Ovary (tissue), 9 donors: ENCODE data around the gene PCID2. TPM values are rescaled to one million over a fixed set of nuclear protein-coding genes. Genes with fewer than 3 reads are reported as not detected.

ENCODE experiments used
- DNase-seq, 5 donors: peaks; one replicate each; pipeline ENCODE4 v3.0.0-alpha.2; 2019 to 2020
- H3K27ac ChIP-seq, 2 donors: fragments of 200-600 bp; one replicate each; pipeline versions ENCODE4 v1.5.1 to v1.8.0; 2019 to 2022
- H3K27me3 ChIP-seq: fragments of 200-600 bp; one replicate; pipeline ENCODE4 v1.8.0; 2022
- H3K36me3 ChIP-seq: fragments of 200-600 bp; sonication (generic); one replicate; pipeline ENCODE4 v1.5.1; 2019
- H3K4me1 ChIP-seq: one replicate; pipeline ENCODE4 v1.8.1; 2013; ENCODE audit warnings: mild to moderate bottlenecking, moderate library complexity; ENCODE audit not compliant: insufficient read depth
- H3K4me3 ChIP-seq: fragments of 200-600 bp; sonication (generic); one replicate; pipeline ENCODE4 v1.5.1; 2017
- H3K9me3 ChIP-seq, 2 donors: fragments of 200-600 bp in 1 of 2; sonication (generic) in 1 of 2; one replicate each; pipeline versions ENCODE4 v1.5.1 to v1.8.1; 2013 to 2019; ENCODE audit warnings: mild to moderate bottlenecking in 1 of 2, moderate library complexity in 1 of 2
- EP300 ChIP-seq: sonication (generic); formaldehyde crosslinking; IDR thresholded peaks from one replicate; pipeline ENCODE4 v1.6.1; 2017; ENCODE audit warnings: antibody characterized with exemption
- POLR2A ChIP-seq: fragments of 450-650 bp; IDR thresholded peaks from one replicate; pipeline ENCODE4 v1.6.1; 2017; ENCODE audit warnings: antibody characterized with exemption, mild to moderate bottlenecking, moderate library complexity
- WGBS, 3 donors: extraction: QIAGEN DNeasy Blood & Tissue Kit in 1 of 3; methylation state at CpG; one replicate each; pipeline versions ENCODE4 v1.1.5 to v1.1.7; 2013 to 2017; 5-methylcytosine and 5-hydroxymethylcytosine counted together
- intact Hi-C, 4 donors: fragments of 100-400 bp; cut with DNase I; formaldehyde crosslinking; loops; one replicate each; pipeline versions ENCODE4 v1.11.0 to v1.15.1; 2022 to 2023
- polyA plus RNA-seq, 2 donors: library from polyadenylated mRNA; stranded (reverse); fragments of 200-250 nt in 1 of 2; fragments of 350-450 nt in 1 of 2; fragmentation: Illumina TruSeq in 1 of 2; extraction: RNeasy Lipid Tissue Mini Kit (QIAGEN cat#74804) in 1 of 2; gene quantifications; one replicate each; pipeline ENCODE4 v1.2.3, GENCODE V29; 2013 to 2014
- total RNA-seq, 7 donors: library from RNA; depleted of rRNA in 2 of 7; stranded (reverse); fragments of >200 nt in 2 of 7; fragmentation: NEBNext Ultra II Directional in 3 of 7; extraction: Animal tissue kit (Norgen Biotek cat#: 25700) in 3 of 7; gene quantifications; one replicate each; pipeline versions ENCODE4 v1.1.0 to v1.2.4, GENCODE V29; 2016 to 2023
- TF ChIP-seq, protein P1 (sequence below), 3 donors: fragments of 450-650 bp in 2 of 3; fragments of 200-600 bp in 1 of 3; IDR thresholded peaks; one replicate each; pipeline versions ENCODE4 v1.5.1 to v1.8.0; 2016 to 2022; ENCODE audit warnings: antibody characterized with exemption in 3 of 3, mild to moderate bottlenecking in 1 of 3
- donor health status: DM: no; HTN: no; CAD: no; lungs with moderate emphysema.
- donor health status: DM: no; HTN: no; CAD: no.
- donor health status: Bipolar disorder and iron deficiency.
- donor health status: DM: yes; HTN: yes; CAD: no.
- donor health status: DM: no; HTN: no; CAD: no.
- donor health status: DM: yes; HTN: yes; CAD: no.

Gene PCID2
- total and polyA plus RNA-seq, 9 donors = 43.5 to 56.2 (median 53.5) TPM

DNA sequence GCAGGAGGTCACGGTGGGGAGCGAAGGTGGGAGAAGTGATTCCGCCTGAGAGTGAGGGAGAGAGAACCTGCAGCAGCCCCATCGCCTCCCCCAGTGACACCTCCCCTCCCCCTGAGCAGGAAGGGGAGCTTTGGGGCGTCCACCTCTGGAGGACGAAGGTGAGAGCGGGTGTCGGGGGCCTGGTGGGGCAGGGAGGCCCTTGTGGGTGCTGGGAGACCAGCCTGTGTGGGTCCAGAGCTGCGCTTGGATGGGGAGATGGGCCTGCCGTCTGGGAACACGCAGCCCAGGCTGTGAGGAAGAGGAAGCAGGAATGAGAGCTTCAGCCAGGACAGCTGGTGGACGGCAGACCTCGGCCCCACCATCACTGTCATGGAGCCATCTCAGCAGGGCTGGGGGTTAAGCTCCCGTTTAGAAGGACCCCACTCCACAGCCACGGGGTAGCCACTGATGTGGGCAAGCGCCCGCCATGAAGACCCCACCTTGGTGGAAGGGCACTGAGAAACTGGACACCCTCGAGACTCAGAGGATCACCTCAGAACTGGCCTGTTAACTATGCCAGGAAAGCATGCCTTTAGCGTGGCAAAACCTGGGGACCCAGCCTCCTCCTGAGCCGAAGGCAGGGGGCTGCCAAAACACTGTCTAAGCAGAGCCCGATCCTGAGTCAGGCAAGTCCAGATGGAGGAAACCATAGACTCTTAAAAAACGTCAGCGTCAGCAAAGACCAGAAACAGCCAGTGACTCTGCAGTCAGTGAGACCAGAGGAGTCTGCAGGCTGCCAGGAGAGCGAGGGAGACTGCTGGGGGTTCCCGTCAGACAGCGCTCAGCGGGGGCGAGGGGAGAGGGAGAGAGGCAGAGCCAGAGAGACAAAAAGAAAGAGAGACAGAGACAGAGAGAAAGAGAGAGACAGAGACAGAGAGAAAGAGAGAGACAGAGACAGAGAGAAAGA lies 56.5 kb downstream of the PCID2 start:
- Histone ChIP-seq H3K27me3 (no peaks in the 10 kb centered on the region), H3K27ac (no peak overlapping the region), H3K36me3 (no peaks in the 10 kb centered on the region), H3K4me3 (no peak overlapping the region), H3K9me3 (no peaks in the 10 kb centered on the region), H3K4me1 (peaks cover 5% of the 10 kb centered on the region)
- DNase-seq = peak in 3 of 5 donors; percentile 27 to 46 (median 31)
- TF ChIP-seq, protein P1, sequence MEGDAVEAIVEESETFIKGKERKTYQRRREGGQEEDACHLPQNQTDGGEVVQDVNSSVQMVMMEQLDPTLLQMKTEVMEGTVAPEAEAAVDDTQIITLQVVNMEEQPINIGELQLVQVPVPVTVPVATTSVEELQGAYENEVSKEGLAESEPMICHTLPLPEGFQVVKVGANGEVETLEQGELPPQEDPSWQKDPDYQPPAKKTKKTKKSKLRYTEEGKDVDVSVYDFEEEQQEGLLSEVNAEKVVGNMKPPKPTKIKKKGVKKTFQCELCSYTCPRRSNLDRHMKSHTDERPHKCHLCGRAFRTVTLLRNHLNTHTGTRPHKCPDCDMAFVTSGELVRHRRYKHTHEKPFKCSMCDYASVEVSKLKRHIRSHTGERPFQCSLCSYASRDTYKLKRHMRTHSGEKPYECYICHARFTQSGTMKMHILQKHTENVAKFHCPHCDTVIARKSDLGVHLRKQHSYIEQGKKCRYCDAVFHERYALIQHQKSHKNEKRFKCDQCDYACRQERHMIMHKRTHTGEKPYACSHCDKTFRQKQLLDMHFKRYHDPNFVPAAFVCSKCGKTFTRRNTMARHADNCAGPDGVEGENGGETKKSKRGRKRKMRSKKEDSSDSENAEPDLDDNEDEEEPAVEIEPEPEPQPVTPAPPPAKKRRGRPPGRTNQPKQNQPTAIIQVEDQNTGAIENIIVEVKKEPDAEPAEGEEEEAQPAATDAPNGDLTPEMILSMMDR (IDR thresholded peaks at IDR 0.05) = no peak
- TF ChIP-seq EP300 = no peak
- TF ChIP-seq POLR2A = no peak
- WGBS, 3 donors = 56 to 65% (median 59%) methylated on average over 28 of the region's 28 CpGs
- intact Hi-C loops = loop anchor here in 1 of 4 donors (10.0 kb wide), 2 partner anchors 53 to 213 kb away; partner anchors contain the start of genes CUL4A, GRTP1 and PCID2

DNA sequence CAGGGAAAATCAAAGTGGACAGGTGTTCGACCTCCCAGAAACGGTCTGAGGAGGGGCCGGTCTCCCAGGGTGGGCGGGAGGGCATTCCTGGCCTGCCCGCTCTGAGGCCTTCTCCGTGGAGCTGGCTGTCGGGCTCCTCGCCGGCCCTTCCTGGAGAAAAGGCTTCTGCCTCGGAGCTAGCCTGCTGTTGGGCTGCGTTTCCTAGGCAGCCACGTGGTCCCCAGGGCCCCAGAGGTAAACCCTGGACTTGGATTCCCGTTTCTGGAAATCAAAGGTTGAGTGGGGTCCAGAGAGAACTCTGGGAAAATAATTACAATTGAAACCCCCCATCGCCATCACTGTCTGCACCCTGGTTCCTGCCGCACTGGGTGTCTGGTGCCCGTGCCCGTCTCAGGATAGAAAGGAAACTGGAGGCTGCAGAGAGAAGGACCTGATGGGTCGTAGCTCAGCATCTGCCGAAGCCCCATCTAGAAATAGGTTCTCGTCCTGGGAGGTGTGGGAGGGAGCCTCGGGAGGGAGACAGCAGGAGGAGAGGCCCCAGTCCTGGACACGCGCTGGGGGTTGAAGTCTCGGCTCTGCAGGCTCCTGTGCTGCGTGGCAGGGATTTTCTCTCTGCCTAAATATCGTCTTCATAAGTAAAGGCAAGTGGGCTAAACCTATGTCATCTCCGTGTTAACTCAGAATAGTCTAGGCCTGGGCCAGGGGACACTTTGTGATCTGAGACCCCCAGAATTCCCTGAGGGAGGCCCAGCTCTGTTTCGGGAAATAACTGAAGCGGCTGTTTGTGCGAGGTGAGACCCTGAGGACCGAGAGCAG lies 57.7 kb downstream of the PCID2 start:
- 91 to 92% (median 91%) methylated on average over 31 of the region's 31 CpGs for WGBS, 3 donors
- H3K27me3 ChIP-seq = no peaks in the 10 kb centered on the region
- intact Hi-C loops = loop anchor here in 1 of 4 donors (10.0 kb wide), 2 partner anchors 54 to 214 kb away; partner anchors contain the start of genes CUL4A, GRTP1 and PCID2
- no peak for DNase-seq
- H3K4me3 ChIP-seq = no peak overlapping the region
- H3K36me3 ChIP-seq = no peaks in the 10 kb centered on the region
- no peaks in the 10 kb centered on the region for H3K9me3 ChIP-seq
- peaks cover 5% of the 10 kb centered on the region for H3K4me1 ChIP-seq
- H3K27ac ChIP-seq = no peak overlapping the region
- TF ChIP-seq EP300 (no peak), POLR2A (no peak)
- TF ChIP-seq, protein P1 (IDR thresholded peaks at IDR 0.05) = no peak

DNA sequence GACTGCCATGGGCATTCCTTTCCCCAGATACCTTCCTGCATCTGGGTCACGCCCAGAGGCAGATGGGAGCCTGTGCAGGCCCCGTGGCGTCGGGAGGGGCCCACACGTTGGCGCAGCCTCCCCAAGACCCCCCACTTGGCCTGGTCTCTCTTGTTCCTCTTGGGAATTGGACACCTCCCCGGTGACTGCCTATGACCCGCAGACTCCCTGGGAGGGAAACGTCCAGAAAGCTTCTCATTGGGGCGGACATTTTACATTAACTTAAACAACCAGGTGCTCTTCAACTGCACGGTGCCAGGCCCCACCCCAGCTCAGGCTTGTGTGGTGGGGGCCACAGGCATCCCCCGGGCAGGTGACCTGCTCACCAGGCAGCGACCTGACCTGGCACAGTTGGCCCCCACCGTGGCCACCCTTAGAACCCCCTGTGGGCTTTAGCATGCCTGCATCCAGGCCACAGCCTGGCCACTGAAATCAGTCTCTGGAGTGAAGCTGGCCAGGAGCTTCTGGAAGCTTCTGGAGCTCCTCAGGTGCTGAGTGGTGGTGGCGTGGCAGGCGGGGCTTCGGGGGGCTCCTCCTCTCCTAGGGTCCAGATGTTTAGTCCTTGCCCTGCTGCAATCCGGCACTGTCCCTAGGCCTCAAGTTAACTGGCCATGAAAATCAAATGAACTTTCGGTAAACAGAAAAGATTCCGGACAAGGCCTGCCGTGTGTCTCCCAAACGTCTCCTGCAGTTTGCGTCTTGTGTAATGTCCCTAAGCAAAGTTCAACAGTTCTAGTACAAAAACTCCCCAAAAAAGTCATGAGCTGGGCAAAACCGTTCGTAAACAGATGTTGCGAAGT lies 58.5 kb downstream of the PCID2 start:
- H3K4me3 ChIP-seq = no peak overlapping the region
- WGBS, 3 donors = 90 to 92% (median 92%) methylated on average over 26 of the region's 26 CpGs
- no peaks in the 10 kb centered on the region for H3K9me3 ChIP-seq
- TF ChIP-seq, protein P1 (IDR thresholded peaks at IDR 0.05) = no peak
- TF ChIP-seq EP300 (no peak), POLR2A (no peak)
- intact Hi-C loops = loop anchor here in 1 of 4 donors (10.0 kb wide), 2 partner anchors 55 to 215 kb away; partner anchors contain the start of genes CUL4A, GRTP1 and PCID2
- H3K27me3 ChIP-seq = no peaks in the 10 kb centered on the region
- H3K36me3 ChIP-seq = no peaks in the 10 kb centered on the region
- no peak overlapping the region for H3K27ac ChIP-seq
- peaks cover 5% of the 10 kb centered on the region for H3K4me1 ChIP-seq
- DNase-seq = peak in 1 of 5 donors; percentile 10
